GM19351 (cell line): ENCODE measurements around the gene PPARGC1A.

Source experiments
- ATAC-seq: cut with Tn5 transposase; IDR thresholded peaks from one replicate; pipeline ENCODE4 v1.9.1; 2021; ENCODE audit warnings: mild to moderate bottlenecking, moderate library complexity; ENCODE audit not compliant: unreplicated experiment

The PPARGC1A gene

GRCh38 chr4:23847158-23847557 lies 42.7 kb downstream of the PPARGC1A start:
- no peak for ATAC-seq

DNA sequence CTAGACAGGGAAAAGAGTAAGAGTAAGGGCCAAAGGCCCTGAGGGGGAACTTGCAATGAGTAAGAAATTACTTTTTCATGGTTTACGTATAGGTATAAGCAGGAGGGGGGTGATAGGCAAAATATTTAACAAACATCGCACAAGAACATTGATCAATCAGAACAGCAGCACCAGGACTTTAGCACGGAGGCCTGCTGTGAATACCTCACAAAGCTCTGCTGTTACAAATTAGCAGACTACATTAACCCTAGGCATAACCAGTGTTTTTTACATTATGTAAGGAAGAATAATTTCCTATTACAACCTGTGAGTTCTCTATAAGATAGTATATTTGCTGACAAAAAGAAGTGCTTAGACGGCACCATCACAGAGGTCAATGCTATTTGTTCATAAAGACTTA lies 44.9 kb downstream of the PPARGC1A start:
- ATAC-seq = no peak

DNA sequence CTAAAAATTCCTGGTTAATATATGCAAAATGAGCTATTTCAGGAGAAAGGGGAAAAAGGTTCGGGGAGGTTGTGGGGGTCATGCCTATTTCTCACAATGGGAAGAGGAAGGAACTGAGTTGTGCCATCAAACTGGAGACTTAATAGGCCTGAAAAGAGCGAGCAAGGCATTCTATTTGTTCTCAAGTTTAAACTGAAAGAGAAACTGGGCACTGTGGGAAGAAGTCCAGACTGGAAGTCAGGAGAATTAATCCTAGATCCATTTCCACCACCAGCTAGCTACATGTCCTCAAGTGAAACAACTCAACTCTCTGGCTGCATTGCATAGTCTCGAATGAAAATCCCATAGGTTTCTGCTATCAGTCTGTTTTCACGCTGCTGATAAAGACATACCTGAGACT lies 50.6 kb downstream of the PPARGC1A start:
- no peak for ATAC-seq

DNA sequence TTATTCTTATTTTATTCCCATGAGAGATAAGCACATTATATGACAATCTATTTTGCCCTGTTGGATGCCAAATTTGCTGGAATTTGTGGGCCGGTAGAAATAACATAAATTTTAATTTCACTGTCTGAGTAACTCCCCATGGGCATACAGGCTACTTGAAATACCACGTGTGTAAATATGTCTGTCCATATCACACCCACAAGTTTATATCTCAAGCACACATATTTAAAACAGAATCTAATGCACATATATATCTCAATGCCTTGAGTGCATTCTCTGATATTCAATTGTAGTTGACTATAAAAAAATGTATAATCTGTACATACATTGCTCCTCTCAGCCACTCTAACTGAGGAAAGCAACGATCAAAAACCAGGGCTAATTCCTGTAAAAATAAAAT lies 51.2 kb downstream of the PPARGC1A start:
- no peak for ATAC-seq

DNA sequence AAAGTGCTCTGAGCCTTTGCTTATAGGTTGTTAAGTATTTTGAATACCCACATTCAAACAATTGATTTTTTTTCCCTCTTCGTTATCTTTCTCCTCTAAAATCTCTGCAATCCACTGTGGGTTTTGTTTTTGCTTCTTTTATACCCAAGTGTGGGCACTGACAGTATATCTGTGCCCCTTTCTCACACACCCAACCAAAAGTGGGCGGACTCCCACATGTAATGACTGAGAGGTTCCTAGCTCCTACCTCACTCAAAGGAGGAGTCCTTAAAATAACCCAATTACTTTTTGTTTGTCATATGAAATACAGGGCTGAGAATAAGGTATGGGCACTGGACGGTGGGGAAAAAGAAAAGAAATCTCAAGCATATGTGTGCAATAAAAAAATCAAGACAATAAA lies 51.7 kb downstream of the PPARGC1A start:
- no peak for ATAC-seq

GRCh38 chr4:23837371-23837770 lies 52.5 kb downstream of the PPARGC1A start:
- ATAC-seq = no peak

DNA sequence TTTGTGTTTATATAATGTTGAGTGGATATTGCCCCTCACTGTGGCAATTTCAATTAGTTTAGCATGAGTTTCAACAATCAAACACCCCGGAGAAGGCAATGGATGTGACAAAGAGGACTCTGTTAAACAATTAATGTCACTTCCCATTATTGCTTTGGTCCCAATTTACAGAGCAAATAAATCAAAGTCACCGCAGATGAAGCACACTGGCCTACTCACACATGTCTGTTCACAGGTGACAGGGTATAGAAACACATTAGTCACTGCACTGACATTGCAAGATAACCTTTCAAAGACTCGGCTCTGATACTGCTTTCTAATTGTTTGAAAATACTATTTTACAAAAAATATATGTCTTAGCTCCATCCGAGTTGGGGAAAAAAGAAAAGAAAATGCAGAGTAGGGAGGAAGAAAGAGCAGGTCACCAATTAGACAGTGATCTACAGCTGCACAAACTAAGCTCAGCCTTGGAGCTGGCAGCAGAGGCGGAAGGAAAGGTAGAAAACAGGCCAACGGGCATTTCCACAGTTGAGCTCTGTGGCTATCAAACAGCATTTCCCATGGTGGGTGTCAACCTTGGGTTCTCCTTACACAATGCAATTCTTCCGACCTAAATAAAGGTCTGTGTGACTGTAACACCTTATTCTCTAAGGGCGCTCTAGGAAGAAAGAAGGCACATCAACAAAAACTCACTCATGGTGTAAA lies 53.9 kb downstream of the PPARGC1A start:
- ATAC-seq = no peak

DNA sequence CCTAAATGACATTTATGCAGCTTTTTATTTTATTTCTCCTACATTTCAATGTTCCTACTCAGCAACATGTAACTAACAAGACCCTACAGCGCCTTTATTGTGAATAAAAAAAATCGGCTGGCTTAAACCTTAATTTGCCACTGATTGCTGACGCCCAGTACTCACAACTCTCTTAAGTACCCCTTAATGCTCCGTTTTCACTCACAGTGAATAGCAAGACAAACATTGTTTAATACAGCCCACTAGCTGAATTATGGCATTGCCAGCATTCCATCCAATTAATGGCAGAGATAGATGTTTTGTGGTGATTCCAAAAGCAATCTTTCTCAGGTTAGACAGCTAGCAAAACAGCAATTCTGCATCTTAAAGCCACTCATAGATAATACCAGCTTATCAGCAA lies 61.1 kb downstream of the PPARGC1A start:
- ATAC-seq = no peak

GRCh38 chr4:23828020-23828715 lies 61.7 kb downstream of the PPARGC1A start:
- no peak for ATAC-seq

- no peak for ATAC-seq
Observed at GRCh38 chr4:23822181-23822580, 67.7 kb downstream of the PPARGC1A start.

DNA sequence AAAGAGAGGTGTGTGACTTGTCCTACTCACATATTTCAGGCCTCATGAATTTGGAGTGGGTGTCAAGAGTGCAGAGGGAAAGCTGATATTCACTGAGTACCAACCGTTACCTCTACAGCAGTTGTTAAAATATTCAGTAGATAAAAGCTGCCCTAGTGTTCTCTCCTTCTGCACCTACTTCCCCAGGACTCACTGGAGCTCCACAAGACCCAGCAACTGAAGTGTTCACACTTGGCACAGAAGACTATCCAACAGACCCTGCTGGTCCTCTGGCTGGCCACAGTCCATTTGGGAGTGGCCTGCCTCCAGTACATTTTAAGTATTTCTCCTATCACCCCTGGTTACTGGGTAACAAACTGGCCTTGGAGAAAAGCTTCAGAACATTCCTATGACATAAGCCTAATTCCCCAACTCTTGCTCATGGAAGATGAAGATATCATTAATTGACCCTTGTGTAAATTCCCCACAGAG lies 70.8 kb downstream of the PPARGC1A start:
- no peak for ATAC-seq

DNA sequence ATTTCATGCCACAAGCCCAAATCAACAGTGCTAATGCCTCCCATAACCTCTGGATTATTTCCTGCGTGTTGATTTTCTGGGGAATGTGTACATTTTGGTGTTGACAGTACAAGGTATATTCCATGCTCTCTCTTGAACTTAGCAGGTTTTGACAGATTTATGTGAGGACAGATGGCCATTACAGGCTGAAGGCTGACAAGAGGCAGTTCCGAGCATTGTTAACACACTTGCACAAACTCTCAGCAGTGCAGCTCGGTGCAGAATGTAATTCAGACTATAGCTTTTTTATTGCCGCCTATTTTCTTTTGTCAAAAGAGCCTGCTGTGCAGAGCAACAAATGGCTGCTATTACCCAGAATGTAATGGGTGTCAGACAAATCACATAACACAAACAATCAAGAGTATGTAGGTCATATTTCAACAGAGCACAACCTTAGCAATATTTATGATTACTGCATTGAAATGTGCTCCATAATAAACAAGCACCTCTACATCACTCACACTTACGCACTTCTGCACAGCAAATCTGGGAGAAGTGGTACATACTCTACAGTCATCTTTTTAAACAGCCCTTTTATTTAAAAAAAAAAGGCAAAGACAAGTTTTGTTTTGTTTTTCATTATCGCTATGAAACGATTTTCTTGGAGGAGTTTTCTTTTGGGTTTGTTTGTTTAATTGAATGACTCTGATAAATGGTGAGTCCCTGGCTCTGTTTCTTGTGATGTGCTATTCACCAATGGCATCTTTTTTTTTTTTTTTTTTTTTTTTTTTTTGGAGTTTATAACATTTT lies 71.6 kb downstream of the PPARGC1A start:
- no peak for ATAC-seq

- ATAC-seq = no peak
Observed at GRCh38 chr4:23814996-23815660, 74.7 kb downstream of the PPARGC1A start.

DNA sequence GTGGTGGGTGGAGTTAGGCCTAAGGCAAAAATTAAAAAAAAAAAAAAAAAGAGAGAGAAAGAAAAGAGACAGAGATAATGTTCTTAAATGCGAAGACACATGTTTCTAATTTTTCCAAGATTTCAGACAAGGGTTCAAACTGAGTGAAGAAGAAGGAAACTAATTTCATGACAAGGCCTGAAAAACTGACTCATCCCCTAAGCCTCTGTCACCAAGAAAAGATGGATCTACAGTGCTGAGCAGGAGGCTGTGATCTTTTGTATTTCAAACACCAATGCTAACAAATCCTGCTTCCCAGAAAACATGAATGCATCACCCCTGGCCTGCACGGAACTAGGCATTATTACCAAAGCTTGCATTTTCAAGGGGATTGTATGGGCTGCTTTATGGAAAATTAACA lies 75.3 kb downstream of the PPARGC1A start:
- ATAC-seq = no peak

GRCh38 chr4:23811161-23811560 lies 78.7 kb downstream of the PPARGC1A start:
- no peak for ATAC-seq

GRCh38 chr4:23805450-23805851 lies 84.4 kb downstream of the PPARGC1A start:
- ATAC-seq = no peak

DNA sequence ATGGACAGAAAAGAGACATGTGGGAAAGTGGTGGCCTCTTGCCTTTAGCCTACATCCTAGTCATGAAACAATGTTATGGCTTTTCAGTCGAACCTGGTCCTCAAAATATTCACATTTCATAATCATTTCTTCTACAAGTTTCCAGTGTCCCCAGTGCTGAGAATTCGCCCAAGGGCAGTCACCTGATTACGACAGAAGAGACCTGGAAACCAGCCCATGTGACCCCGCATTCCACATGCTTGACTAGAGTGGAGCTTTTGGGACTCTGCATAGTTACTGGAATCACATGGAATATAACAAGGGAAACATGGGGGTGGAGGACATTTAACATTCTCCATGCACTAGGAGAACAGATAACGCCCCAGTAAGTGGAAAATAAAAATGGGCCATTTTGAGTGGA lies 100.1 kb downstream of the PPARGC1A start:
- no peak for ATAC-seq

DNA sequence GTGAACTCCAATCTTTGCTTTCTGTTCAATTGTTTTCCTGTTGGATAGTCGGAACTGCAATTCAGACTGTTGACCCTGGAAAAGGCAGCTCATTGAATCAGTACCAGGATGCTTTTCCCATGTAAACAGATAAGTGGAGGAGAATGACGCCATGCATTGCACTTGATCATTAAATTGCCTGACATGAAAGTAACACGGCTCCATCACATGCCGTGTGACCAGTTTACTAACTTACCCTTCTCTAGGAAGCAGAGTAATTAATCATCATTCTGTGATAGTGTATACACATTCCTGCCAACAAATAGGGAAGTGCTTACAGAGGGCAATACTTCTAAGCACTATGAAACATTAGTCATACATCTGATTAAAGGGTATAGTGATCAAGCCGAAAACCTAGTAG lies 101.4 kb downstream of the PPARGC1A start:
- no peak for ATAC-seq

DNA sequence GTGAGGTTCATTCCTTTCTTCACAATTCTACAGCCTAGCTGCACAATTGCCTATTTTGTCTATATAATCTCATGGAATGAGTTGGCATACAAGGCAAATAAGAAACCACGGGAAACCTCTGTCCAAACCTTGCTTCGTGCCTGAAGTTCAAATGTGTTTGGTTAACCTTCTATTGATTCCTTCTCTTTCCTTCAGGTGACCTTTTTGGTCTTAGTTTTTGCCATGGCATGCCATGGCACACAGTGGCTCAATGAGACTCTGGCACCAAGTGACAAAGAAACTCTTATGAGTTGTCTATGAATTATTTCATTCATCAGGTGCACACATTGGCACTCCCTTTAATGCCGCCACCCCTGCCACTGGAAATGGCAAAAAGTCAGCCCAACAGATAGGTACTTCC lies 101.8 kb downstream of the PPARGC1A start:
- no peak for ATAC-seq

GRCh38 chr4:23782778-23783437 lies 106.9 kb downstream of the PPARGC1A start:
- no peak for ATAC-seq

DNA sequence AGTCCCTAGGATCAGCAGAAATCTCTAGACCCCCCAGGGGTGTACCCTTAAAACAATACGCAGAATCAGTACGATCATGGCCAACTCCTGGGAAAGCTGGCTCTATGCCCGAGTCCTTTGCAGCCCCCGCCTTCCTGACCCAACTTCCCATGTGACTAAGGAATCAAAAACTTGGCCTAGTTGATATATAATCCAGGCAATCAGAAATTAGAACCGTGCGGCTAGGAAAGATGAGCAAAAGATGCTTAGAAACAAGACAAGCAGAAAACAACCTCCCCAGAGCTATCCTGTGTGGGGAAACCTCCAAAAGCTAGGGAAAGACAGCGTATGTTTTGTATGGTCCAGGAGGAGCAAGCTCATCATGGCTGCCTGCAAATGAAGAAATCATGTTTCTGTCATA lies 110.0 kb downstream of the PPARGC1A start:
- ATAC-seq = no peak
